GM13976 (cell line): ENCODE measurements around the gene SIGLEC10.
A peak's percentile ranks its signal among the peaks of the same experiment; 100 is the strongest.
"Not testable (repeated sequence)": the region's sequence is repeated elsewhere in the genome, so short reads cannot be mapped to it uniquely, and the experiment has no call there.

Experiments
- DNase-seq: peaks from one replicate; pipeline ENCODE4 v3.0.0; 2012; ENCODE audit warnings: low spot score
- in situ Hi-C: fragments of 300-500 bp; cut with MboI; formaldehyde crosslinking; loops from one replicate; pipeline ENCODE4 v1.12.0; 2022; ENCODE audit warnings: low sequenced_read_pairs, mixed read lengths, inconsistent platforms; ENCODE audit not compliant: unreplicated experiment
- TF ChIP-seq, protein P1 (sequence below): IDR thresholded peaks from 2 replicates; pipeline ENCODE4 v1.5.1; 2012; ENCODE audit warnings: borderline replicate concordance, mild to moderate bottlenecking; ENCODE audit not compliant: insufficient read depth; ENCODE audit errors: extremely low read depth, missing control alignments, control extremely low read depth

The SIGLEC10 gene, protein sequence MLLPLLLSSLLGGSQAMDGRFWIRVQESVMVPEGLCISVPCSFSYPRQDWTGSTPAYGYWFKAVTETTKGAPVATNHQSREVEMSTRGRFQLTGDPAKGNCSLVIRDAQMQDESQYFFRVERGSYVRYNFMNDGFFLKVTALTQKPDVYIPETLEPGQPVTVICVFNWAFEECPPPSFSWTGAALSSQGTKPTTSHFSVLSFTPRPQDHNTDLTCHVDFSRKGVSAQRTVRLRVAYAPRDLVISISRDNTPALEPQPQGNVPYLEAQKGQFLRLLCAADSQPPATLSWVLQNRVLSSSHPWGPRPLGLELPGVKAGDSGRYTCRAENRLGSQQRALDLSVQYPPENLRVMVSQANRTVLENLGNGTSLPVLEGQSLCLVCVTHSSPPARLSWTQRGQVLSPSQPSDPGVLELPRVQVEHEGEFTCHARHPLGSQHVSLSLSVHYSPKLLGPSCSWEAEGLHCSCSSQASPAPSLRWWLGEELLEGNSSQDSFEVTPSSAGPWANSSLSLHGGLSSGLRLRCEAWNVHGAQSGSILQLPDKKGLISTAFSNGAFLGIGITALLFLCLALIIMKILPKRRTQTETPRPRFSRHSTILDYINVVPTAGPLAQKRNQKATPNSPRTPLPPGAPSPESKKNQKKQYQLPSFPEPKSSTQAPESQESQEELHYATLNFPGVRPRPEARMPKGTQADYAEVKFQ

DNA sequence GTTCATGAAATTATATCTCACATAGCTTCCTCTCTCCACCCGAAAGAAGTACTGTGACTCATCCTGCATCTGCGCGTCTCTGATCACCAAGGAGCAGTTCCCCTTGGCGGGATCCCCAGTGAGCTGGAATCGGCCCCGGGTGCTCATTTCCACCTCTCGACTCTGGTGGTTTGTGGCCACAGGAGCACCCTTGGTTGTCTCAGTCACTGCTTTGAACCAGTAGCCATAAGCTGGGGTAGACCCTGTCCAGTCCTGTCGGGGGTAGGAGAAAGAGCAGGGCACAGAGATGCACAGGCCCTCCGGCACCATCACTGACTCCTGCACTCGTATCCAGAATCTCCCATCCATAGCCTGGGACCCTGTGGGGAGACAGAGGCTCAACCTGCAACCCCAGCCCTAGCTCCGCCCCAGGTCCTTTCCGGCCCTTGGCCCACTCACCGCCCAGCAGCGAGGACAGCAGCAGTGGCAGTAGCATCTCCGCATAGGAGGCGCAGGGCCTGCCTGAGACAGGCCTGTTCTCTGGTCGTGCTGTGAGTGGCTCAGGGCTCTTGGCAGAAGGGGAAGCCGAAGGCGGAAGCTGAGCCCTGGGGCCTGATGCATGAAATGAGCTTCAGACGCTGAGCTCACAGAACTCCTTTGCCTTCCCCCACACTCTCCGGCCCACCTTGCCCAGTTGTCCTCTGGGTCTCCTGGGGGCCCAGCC is at the start of gene SIGLEC10:
SIGLEC10 (minus strand) TSS at position 536 of the 703 bp plus-strand sequence; CDS start at position 475, 61 bp downstream.
- TF ChIP-seq, protein P1, sequence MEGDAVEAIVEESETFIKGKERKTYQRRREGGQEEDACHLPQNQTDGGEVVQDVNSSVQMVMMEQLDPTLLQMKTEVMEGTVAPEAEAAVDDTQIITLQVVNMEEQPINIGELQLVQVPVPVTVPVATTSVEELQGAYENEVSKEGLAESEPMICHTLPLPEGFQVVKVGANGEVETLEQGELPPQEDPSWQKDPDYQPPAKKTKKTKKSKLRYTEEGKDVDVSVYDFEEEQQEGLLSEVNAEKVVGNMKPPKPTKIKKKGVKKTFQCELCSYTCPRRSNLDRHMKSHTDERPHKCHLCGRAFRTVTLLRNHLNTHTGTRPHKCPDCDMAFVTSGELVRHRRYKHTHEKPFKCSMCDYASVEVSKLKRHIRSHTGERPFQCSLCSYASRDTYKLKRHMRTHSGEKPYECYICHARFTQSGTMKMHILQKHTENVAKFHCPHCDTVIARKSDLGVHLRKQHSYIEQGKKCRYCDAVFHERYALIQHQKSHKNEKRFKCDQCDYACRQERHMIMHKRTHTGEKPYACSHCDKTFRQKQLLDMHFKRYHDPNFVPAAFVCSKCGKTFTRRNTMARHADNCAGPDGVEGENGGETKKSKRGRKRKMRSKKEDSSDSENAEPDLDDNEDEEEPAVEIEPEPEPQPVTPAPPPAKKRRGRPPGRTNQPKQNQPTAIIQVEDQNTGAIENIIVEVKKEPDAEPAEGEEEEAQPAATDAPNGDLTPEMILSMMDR = no peak
- in situ Hi-C loops = no loop called here
- peak; percentile 87 for DNase-seq

DNA sequence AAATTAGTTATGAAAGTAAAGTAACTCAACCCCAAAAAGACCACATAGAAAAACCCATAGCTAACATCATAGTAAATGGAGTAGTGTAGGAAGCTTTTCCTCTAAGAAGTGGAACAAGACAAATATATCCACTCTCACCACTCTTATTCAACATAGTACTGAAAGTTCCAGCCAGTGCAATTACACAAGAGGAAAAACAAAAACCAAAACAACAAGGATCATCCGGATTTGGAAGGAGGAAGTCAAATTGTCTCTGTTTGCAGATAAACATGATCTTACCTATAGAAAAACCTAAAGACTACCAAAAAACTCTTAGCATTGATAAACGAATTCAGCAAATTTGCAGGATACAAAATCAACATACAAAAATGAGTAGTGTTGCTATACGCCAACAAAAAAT is 49.3 kb upstream of the SIGLEC10 start:
- TF ChIP-seq, protein P1 = no peak
- in situ Hi-C loops = no loop called here
- no peak for DNase-seq

DNA sequence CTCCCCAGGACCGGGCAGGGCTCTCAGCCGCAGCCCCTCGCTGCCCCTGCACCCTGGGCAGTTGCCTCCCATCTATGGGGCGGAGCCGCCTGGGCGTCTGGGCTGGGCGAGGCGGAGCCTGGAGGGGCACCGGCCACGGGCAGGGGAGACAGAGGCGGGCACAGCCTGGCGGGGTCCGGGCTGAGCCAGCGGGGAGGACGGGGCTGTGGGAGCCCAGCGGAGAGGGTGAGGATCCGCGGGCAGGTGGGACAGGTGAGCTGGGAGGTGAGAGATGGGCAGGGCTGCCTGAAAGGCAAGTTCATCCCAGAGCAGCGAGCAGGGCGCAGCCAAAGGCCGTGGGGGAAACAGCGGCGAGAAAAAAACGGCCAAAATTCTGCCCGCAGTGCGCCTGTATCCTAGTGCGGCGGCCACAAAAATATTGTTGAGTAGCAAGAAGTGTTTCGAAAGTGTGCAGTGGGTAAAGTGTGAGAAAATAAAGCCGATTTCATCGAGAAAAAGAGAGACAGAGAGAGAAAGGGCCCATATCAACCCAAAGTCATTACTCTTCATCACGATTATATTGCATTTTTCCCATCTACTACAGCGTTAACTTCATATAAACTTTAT is 46.6 kb upstream of the SIGLEC10 start:
- DNase-seq, in situ Hi-C loops: not testable (repeated sequence)

DNA sequence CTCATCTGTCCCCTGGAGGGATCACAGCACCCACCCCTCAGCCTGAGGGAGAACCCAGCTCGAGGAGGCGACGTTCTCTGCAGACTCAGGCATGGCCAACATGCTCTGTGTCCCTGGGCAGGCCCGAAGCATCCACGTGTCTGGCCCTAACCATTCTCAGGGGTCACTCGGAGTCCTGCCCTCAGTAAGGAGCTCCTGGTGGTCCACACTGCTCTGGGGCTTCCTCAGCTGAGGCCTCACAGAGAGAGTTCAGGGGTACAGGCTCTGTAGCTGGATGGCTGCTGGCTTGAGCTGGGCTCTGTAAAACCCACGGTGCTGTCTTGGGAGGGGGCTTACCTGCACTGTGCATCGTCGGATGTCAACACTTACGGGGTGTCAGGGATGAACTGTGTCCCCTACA is 45.2 kb upstream of the SIGLEC10 start:
- no peak for DNase-seq
- in situ Hi-C loops = no loop called here
- TF ChIP-seq, protein P1 = no peak

DNA sequence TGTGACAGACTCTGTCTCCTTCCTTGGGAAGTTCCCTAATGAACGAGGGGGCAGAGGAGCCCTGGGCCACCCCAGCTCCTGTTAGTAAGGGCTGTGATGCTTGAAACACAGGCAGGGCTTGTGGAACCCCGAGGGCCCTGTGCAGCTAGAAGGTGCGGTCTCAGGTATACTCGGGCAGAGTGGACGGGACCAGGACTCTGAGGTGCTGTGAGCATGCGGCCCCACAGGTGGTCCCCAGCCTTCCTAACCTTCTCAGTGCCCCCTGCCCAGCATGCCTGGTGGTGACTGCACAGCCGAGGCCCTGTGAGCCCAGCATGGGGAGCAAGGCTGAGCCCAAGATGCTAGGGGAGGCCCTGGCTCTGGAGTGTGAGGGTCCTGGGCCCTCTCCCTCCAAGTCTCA is 44.8 kb upstream of the SIGLEC10 start:
- DNase-seq = no peak
- TF ChIP-seq, protein P1 = no peak
- in situ Hi-C loops = no loop called here

DNA sequence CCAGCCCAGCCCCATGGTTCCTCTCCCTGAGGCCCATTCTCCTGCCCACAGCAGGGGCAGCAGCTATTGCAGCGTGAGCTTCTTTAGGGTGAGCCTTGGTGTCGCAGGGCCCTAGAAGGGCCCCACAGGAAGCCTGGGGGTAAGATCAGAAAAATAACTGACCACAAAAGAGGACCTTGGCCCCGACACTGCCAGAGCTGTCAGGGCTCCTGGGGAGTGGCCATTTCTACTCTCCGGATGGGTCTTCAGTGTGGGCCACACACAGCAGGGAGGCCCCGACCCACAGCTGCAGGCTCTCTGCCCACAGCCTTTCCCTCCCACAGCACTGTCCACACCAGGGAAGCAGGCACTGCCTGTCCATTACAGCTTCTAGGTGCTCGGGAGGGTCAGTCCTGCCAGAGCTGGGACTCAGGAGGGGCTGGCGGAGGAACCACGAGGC is 44.3 kb upstream of the SIGLEC10 start:
- in situ Hi-C loops = no loop called here
- TF ChIP-seq, protein P1 = no peak
- no peak for DNase-seq
